KMS-11 (cell line): ENCODE data around the gene TBX5.

Experiments
- H2AFZ ChIP-seq: fragments of 200-600 bp; sonication (generic); 2 replicates; pipeline ENCODE4 v1.6.1; 2016; ENCODE audit warnings: antibody characterized with exemption, mixed run types, low read depth
- H3K27ac ChIP-seq: fragments of 200-600 bp; sonication (generic); 2 replicates; pipeline ENCODE4 v1.6.1; 2016; ENCODE audit warnings: mild to moderate bottlenecking, mixed run types
- H3K27me3 ChIP-seq: fragments of 200-600 bp; sonication (generic); 2 replicates; pipeline ENCODE4 v1.6.1; 2017; ENCODE audit warnings: mild to moderate bottlenecking, low read depth, mixed run types, moderate library complexity; ENCODE audit not compliant: insufficient read depth
- H3K36me3 ChIP-seq: fragments of 200-600 bp; sonication (generic); 2 replicates; pipeline ENCODE4 v1.6.1; 2017; ENCODE audit warnings: mild to moderate bottlenecking, mixed run types; ENCODE audit not compliant: insufficient read depth
- H3K4me1 ChIP-seq: fragments of 200-600 bp; sonication (generic); 2 replicates; pipeline ENCODE4 v1.6.1; 2016; ENCODE audit warnings: mild to moderate bottlenecking, low read depth, mixed run types; ENCODE audit not compliant: poor library complexity, severe bottlenecking
- H3K4me2 ChIP-seq: fragments of 200-600 bp; sonication (generic); 2 replicates; pipeline ENCODE4 v1.7.0; 2016; ENCODE audit warnings: mild to moderate bottlenecking, mixed run types
- H3K4me3 ChIP-seq: fragments of 200-600 bp; sonication (generic); IDR thresholded peaks from 2 replicates; pipeline ENCODE4 v1.6.1; 2017; ENCODE audit warnings: low read depth, low read length, mixed read lengths; ENCODE audit not compliant: insufficient read depth
- H3K79me2 ChIP-seq: fragments of 200-600 bp; sonication (generic); 2 replicates; pipeline ENCODE4 v1.6.1; 2016; ENCODE audit warnings: low read depth, mixed run types; ENCODE audit not compliant: insufficient read depth
- H3K9ac ChIP-seq: fragments of 200-600 bp; sonication (generic); 2 replicates; pipeline ENCODE4 v1.6.1; 2016; ENCODE audit warnings: mild to moderate bottlenecking, mixed run types
- H4K20me1 ChIP-seq: fragments of 200-600 bp; sonication (generic); 2 replicates; pipeline ENCODE4 v1.6.1; 2016; ENCODE audit warnings: mild to moderate bottlenecking, mixed run types; ENCODE audit not compliant: insufficient read depth
- CTCF ChIP-seq: fragments of 200-600 bp; sonication (generic); conservative IDR thresholded peaks from 2 replicates; pipeline ENCODE4 v1.6.1; 2017; ENCODE audit warnings: low read depth, mild to moderate bottlenecking, antibody characterized with exemption, low read length, moderate library complexity, mixed read lengths

TBX5 gene

GRCh38 chr12:114396153-114396868, 9.6 kb downstream of the TBX5 start:
- no peak for TF ChIP-seq CTCF
- no peaks in the 10 kb centered on the region for H3K36me3 ChIP-seq
- H3K9ac ChIP-seq = no peak overlapping the region
- H3K4me2 ChIP-seq = no peak overlapping the region
- H3K4me1 ChIP-seq = no peaks in the 10 kb centered on the region
- H3K27me3 ChIP-seq = no peaks in the 10 kb centered on the region
- no peak overlapping the region for H3K27ac ChIP-seq
- H3K4me3 ChIP-seq = no peak overlapping the region
- H4K20me1 ChIP-seq = no peaks in the 10 kb centered on the region
- H2AFZ ChIP-seq = no peak overlapping the region
- H3K79me2 ChIP-seq = no peaks in the 10 kb centered on the region

GRCh38 chr12:114395755-114396152, 10.2 kb downstream of the TBX5 start:
- no peaks in the 10 kb centered on the region for H3K79me2 ChIP-seq
- no peaks in the 10 kb centered on the region for H3K36me3 ChIP-seq
- H3K4me3 ChIP-seq = no peak overlapping the region
- no peaks in the 10 kb centered on the region for H3K4me1 ChIP-seq
- no peak for TF ChIP-seq CTCF
- no peak overlapping the region for H3K9ac ChIP-seq
- H3K4me2 ChIP-seq = no peak overlapping the region
- no peaks in the 10 kb centered on the region for H3K27me3 ChIP-seq
- H3K27ac ChIP-seq = no peak overlapping the region
- no peak overlapping the region for H2AFZ ChIP-seq
- no peaks in the 10 kb centered on the region for H4K20me1 ChIP-seq

- H3K27ac ChIP-seq = no peak overlapping the region
- no peak for TF ChIP-seq CTCF
- H2AFZ ChIP-seq = no peak overlapping the region
- H3K36me3 ChIP-seq = no peaks in the 10 kb centered on the region
- no peaks in the 10 kb centered on the region for H4K20me1 ChIP-seq
- H3K4me3 ChIP-seq = no peak overlapping the region
- H3K4me2 ChIP-seq = no peak overlapping the region
- no peaks in the 10 kb centered on the region for H3K27me3 ChIP-seq
- H3K79me2 ChIP-seq = no peaks in the 10 kb centered on the region
- no peaks in the 10 kb centered on the region for H3K4me1 ChIP-seq
- no peak overlapping the region for H3K9ac ChIP-seq
These were observed 10.7 kb downstream of the TBX5 start for GRCh38 chr12:114395233-114395632.

- TF ChIP-seq CTCF = no peak
- Histone ChIP-seq H3K27me3 (no peaks in the 10 kb centered on the region), H3K79me2 (no peaks in the 10 kb centered on the region)
These were observed 12.4 kb downstream of the TBX5 start for GRCh38 chr12:114393569-114393968.

More at GRCh38 chr12:114393569-114393968, 12.4 kb downstream of the TBX5 start:
- Histone ChIP-seq H3K36me3 (no peaks in the 10 kb centered on the region), H2AFZ (no peak overlapping the region), H3K27ac (no peak overlapping the region), H3K4me1 (no peaks in the 10 kb centered on the region), H3K9ac (no peak overlapping the region), H3K4me3 (no peak overlapping the region), H4K20me1 (no peaks in the 10 kb centered on the region), H3K4me2 (no peak overlapping the region)
